Neural cell (in vitro differentiated cells): ENCODE data around the gene ZNF613. TPM values are rescaled to one million over a fixed set of nuclear protein-coding genes. Genes with fewer than 3 reads are reported as not detected.
A peak's percentile ranks its signal among the peaks of the same experiment; 100 is the strongest.

ENCODE experiments used
- H2AFZ ChIP-seq: fragments of 200-600, 300-800 bp; sonication (generic), shearing (Covaris generic); 2 replicates; pipeline ENCODE4 v1.6.0; 2014; ENCODE audit warnings: low read depth, mild to moderate bottlenecking, antibody characterized with exemption, low read length, moderate library complexity
- H3F3A ChIP-seq: fragments of 200-600 bp; shearing (Covaris generic); 2 replicates; pipeline ENCODE4 v1.6.1; 2016; ENCODE audit warnings: mild to moderate bottlenecking, moderate library complexity, mixed read lengths, antibody characterized with exemption, low read length; ENCODE audit not compliant: insufficient read depth, poor library complexity, severe bottlenecking
- H3K27ac ChIP-seq: fragments of 200-600, 300-800 bp; sonication (generic), shearing (Covaris generic); 2 replicates; pipeline ENCODE4 v1.5.1; 2014; ENCODE audit warnings: mild to moderate bottlenecking, low read length, moderate library complexity
- H3K27me3 ChIP-seq: fragments of 300-800, 200-600 bp; sonication (generic), shearing (Covaris generic); 2 replicates; pipeline ENCODE4 v1.6.0; 2014; ENCODE audit warnings: mild to moderate bottlenecking, low read depth, low read length, moderate library complexity; ENCODE audit not compliant: insufficient read depth
- H3K36me3 ChIP-seq: fragments of 300-800, 200-600 bp; sonication (generic), shearing (Covaris generic); 2 replicates; pipeline ENCODE4 v1.5.1; 2014; ENCODE audit warnings: mild to moderate bottlenecking, antibody characterized with exemption, low read length, moderate library complexity; ENCODE audit not compliant: insufficient read depth
- H3K4me2 ChIP-seq: fragments of 300-800, 200-600 bp; sonication (generic), shearing (Covaris generic); 2 replicates; pipeline ENCODE4 v1.6.0; 2014; ENCODE audit warnings: mild to moderate bottlenecking, low read length
- H3K4me3 ChIP-seq: fragments of 300-800, 200-600 bp; sonication (generic), shearing (Covaris generic); 2 replicates; pipeline ENCODE4 v1.5.1; 2014; ENCODE audit warnings: mild to moderate bottlenecking, low read length, moderate library complexity
- H3K79me2 ChIP-seq: fragments of 200-600 bp; shearing (Covaris generic); replicated peaks from 2 replicates; pipeline ENCODE4 v1.6.0; 2014; ENCODE audit warnings: mild to moderate bottlenecking, low read length, moderate library complexity; ENCODE audit not compliant: insufficient read depth
- H3K9ac ChIP-seq: fragments of 300-800, 200-600 bp; sonication (generic), shearing (Covaris generic); 2 replicates; pipeline ENCODE4 v1.6.1; 2016; ENCODE audit warnings: mild to moderate bottlenecking, low read length, mixed read lengths
- H3K9me2 ChIP-seq: fragments of 200-600 bp; shearing (Covaris generic); 2 replicates; pipeline ENCODE4 v1.6.1; 2016; ENCODE audit warnings: mild to moderate bottlenecking, low read length, mixed read lengths; ENCODE audit not compliant: insufficient read depth
- H3K9me3 ChIP-seq: fragments of 200-600, 300-800 bp; sonication (generic), shearing (Covaris generic); 2 replicates; pipeline ENCODE4 v1.6.1; 2016; ENCODE audit warnings: mild to moderate bottlenecking, mixed run types, low read length, moderate library complexity, mixed read lengths
- H4K20me1 ChIP-seq: fragments of 200-600 bp; shearing (Covaris generic); 2 replicates; pipeline ENCODE4 v1.6.1; 2016; ENCODE audit warnings: mild to moderate bottlenecking, mixed run types; ENCODE audit not compliant: insufficient read depth
- CTCF ChIP-seq: fragments of 450-650 bp; IDR thresholded peaks from 2 replicates; pipeline ENCODE4 v1.5.1; 2014; ENCODE audit warnings: antibody characterized with exemption, mild to moderate bottlenecking, moderate library complexity; ENCODE audit not compliant: poor library complexity, severe bottlenecking
- EP300 ChIP-seq: fragments of 450-650 bp; conservative IDR thresholded peaks from 2 replicates; pipeline ENCODE4 v1.6.1; 2014; ENCODE audit warnings: antibody characterized with exemption, mild to moderate bottlenecking, moderate library complexity; ENCODE audit not compliant: poor library complexity, severe bottlenecking
- EZH2 ChIP-seq: fragments of 200-600, 300-800 bp; shearing (Covaris generic), sonication (generic); IDR thresholded peaks from 2 replicates; pipeline ENCODE4 v1.6.1; 2014; ENCODE audit warnings: antibody characterized with exemption, low read length, borderline replicate concordance, mild to moderate bottlenecking; ENCODE audit not compliant: insufficient read depth, poor library complexity, severe bottlenecking
- MXI1 ChIP-seq: fragments of 450-650 bp; conservative IDR thresholded peaks from 2 replicates; pipeline ENCODE4 v1.6.1; 2014; ENCODE audit warnings: antibody characterized with exemption, mild to moderate bottlenecking; ENCODE audit not compliant: poor library complexity, severe bottlenecking
- POLR2AphosphoS5 ChIP-seq: IDR thresholded peaks from 2 replicates; pipeline ENCODE4 v1.6.1; 2012
- RAD21 ChIP-seq: fragments of 450-650 bp; conservative IDR thresholded peaks from 2 replicates; pipeline ENCODE4 v1.6.1; 2014; ENCODE audit warnings: antibody characterized with exemption, mild to moderate bottlenecking, moderate library complexity
- REST ChIP-seq: IDR thresholded peaks from 2 replicates; pipeline ENCODE4 v1.6.1; 2012; ENCODE audit warnings: borderline replicate concordance
- SMC3 ChIP-seq: fragments of 450-650 bp; conservative IDR thresholded peaks from 2 replicates; pipeline ENCODE4 v1.6.1; 2014; ENCODE audit warnings: antibody characterized with exemption, mild to moderate bottlenecking, moderate library complexity; ENCODE audit not compliant: poor library complexity
- TAF1 ChIP-seq: IDR thresholded peaks from 2 replicates; pipeline ENCODE4 v1.6.1; 2012; ENCODE audit warnings: low read depth
- polyA plus RNA-seq: library from polyadenylated mRNA; depleted of rRNA; stranded (reverse); fragments of >200 nt; gene quantifications from 2 replicates; pipeline ENCODE4 v1.2.3, GENCODE V29; 2014

The ZNF613 gene
- polyA plus RNA-seq, 1 donor from 2014 or later, result 10.9 TPM

- Histone ChIP-seq H3K27ac (no peak overlapping the region), H4K20me1 (no peaks in the 10 kb centered on the region), H3F3A (no peaks in the 10 kb centered on the region), H3K4me2 (no peak overlapping the region), H3K27me3 (no peaks in the 10 kb centered on the region), H3K79me2 (peaks cover 55% of the 10 kb centered on the region), H3K4me3 (no peak overlapping the region), H3K9me3 (peaks cover 9% of the 10 kb centered on the region), H2AFZ (no peak overlapping the region), H3K9me2 (no peaks in the 10 kb centered on the region), H3K9ac (no peak overlapping the region), H3K36me3 (peaks cover 36% of the 10 kb centered on the region)
- no peak for TF ChIP-seq EZH2
- no peak for TF ChIP-seq TAF1
Measured at GRCh38 chr19:51901860-51902259, 25.4 kb upstream of the ZNF613 start.

- Histone ChIP-seq H2AFZ (no peak overlapping the region), H3K9me2 (no peaks in the 10 kb centered on the region), H3K9me3 (peaks cover 6% of the 10 kb centered on the region), H3K4me3 (peak overlapping the region; percentile 78), H3K79me2 (peaks cover 55% of the 10 kb centered on the region), H3K27me3 (no peaks in the 10 kb centered on the region), H3K4me2 (no peak overlapping the region), H3K27ac (no peak overlapping the region), H3K9ac (no peak overlapping the region), H3F3A (no peaks in the 10 kb centered on the region), H3K36me3 (peaks cover 24% of the 10 kb centered on the region), H4K20me1 (no peaks in the 10 kb centered on the region)
- TF ChIP-seq MXI1 (no peak), RAD21 (no peak), CTCF (no peak), POLR2AphosphoS5 (no peak), EZH2 (no peak), TAF1 (no peak), REST (no peak), EP300 (no peak), SMC3 (no peak)
Measured at GRCh38 chr19:51903192-51903591, 24.1 kb upstream of the ZNF613 start.
